A549 (cell line): ENCODE results near the gene SPSB4. TPM values are rescaled to one million over a fixed set of nuclear protein-coding genes. Genes with fewer than 3 reads are reported as not detected.

Experiments
- ATAC-seq, 2 experiments: fragments of 200-7000 bp in 1 of 2; fragments of >200 bp in 1 of 2; cut with Nextera tagmentation in 1 of 2; cut with Tn5 transposase in 1 of 2; 3 replicates each; pipeline versions ENCODE4 v1.8.0 to v1.9.1; 2018 to 2020; ENCODE audit warnings: mild to moderate bottlenecking in 1 of 2, moderate library complexity in 1 of 2
- CTCF ChIA-PET: fragments of 300-600 bp; sonication (Branson Sonifier 250); formaldehyde crosslinking; extraction: SDS; loops from one replicate; lab custom pipeline; 2021; ENCODE audit warnings: antibody characterized with exemption, inconsistent platforms; lab: Yijun Ruan, JAX
- POLR2A ChIA-PET: fragments of 350-600 bp; formaldehyde crosslinking; extraction: SDS; loops from one replicate; lab custom pipeline; 2021; ENCODE audit warnings: antibody characterized with exemption, inconsistent platforms; lab: Yijun Ruan, JAX
- DNase-seq, 2 experiments: peaks; one replicate each; pipeline versions ENCODE4 v3.0.0 to v3.0.0-alpha.2; 2011 to 2016; ENCODE audit warnings: low read depth in 1 of 2, low spot score in 1 of 2
- FAIRE-seq: peaks from 2 replicates; lab custom pipeline; 2011; peaks lifted over from hg19 to GRCh38; lab: Jason Lieb, UNC
- H3K27ac ChIP-seq, 2 experiments: fragments of >200 bp; sonication (Bioruptor Twin); formaldehyde crosslinking; 3 replicates each; pipeline ENCODE4 v1.5.1; 2016 to 2017
- H3K4me1 ChIP-seq: fragments of >200 bp; sonication (Bioruptor Twin); formaldehyde crosslinking; 3 replicates; pipeline ENCODE4 v1.6.1; 2016
- H3K4me2 ChIP-seq: fragments of >200 bp; sonication (Bioruptor Twin); formaldehyde crosslinking; 3 replicates; pipeline ENCODE4 v1.6.1; 2016
- H3K4me3 ChIP-seq: fragments of >200 bp; sonication (Bioruptor Twin); formaldehyde crosslinking; 3 replicates; pipeline ENCODE4 v1.5.1; 2016
- H3K9me3 ChIP-seq: fragments of >200 bp; sonication (Bioruptor Twin); formaldehyde crosslinking; 3 replicates; pipeline ENCODE4 v1.6.1; 2016
- CEBPB ChIP-seq, 2 experiments: fragments of >200 bp in 1 of 2; sonication (Bioruptor Twin) in 1 of 2; formaldehyde crosslinking in 1 of 2; IDR thresholded peaks; 2 replicates each; pipeline ENCODE4 v1.6.1; 2012 to 2016
- EHF ChIP-seq: fragments of 250-450 bp; sonication (Bioruptor Pico); IDR thresholded peaks from 2 replicates; pipeline ENCODE4 v1.5.0; 2020; ENCODE audit warnings: mild to moderate bottlenecking
- EHMT2 ChIP-seq: fragments of 200-600 bp; sonication (generic); IDR thresholded peaks from 2 replicates; pipeline ENCODE4 v1.6.1; 2016; ENCODE audit warnings: antibody characterized with exemption, low read depth, mild to moderate bottlenecking, moderate library complexity
- ESRRA ChIP-seq: fragments of 150-350 bp; IDR thresholded peaks from 2 replicates; pipeline ENCODE4 v1.6.1; 2014; ENCODE audit warnings: mild to moderate bottlenecking, low read length, borderline replicate concordance
- FOSB ChIP-seq: fragments of 250-450 bp; sonication (Bioruptor Pico); IDR thresholded peaks from 2 replicates; pipeline ENCODE4 v1.5.0; 2020; ENCODE audit warnings: mild to moderate bottlenecking, moderate library complexity
- HOXA7 ChIP-seq: fragments of 250-450 bp; sonication (Bioruptor Pico); IDR thresholded peaks from 2 replicates; pipeline ENCODE4 v1.5.0; 2020; ENCODE audit warnings: mild to moderate bottlenecking, moderate library complexity
- HOXB13 ChIP-seq: fragments of 250-450 bp; sonication (Bioruptor Pico); IDR thresholded peaks from 2 replicates; pipeline ENCODE4 v1.5.0; 2020; ENCODE audit warnings: low read depth, mild to moderate bottlenecking, moderate library complexity
- HOXB5 ChIP-seq: fragments of 250-450 bp; sonication (Bioruptor Pico); IDR thresholded peaks from 2 replicates; pipeline ENCODE4 v1.5.0; 2020; ENCODE audit warnings: mild to moderate bottlenecking, moderate library complexity
- JUN ChIP-seq, 2 experiments: fragments of >200 bp; sonication (Bioruptor Twin); formaldehyde crosslinking; IDR thresholded peaks; 2 replicates in 1 of 2; 3 replicates in 1 of 2; pipeline ENCODE4 v1.6.1; 2016 to 2017
- KDM1A ChIP-seq: fragments of 200-600 bp; sonication (generic); IDR thresholded peaks from 2 replicates; pipeline ENCODE4 v1.6.1; 2016; ENCODE audit warnings: low read depth, mild to moderate bottlenecking
- MAFK ChIP-seq: fragments of 450-650 bp; IDR thresholded peaks from 2 replicates; pipeline ENCODE4 v1.6.1; 2014; ENCODE audit not compliant: partially characterized antibody
- MYC ChIP-seq: IDR thresholded peaks from 2 replicates; pipeline ENCODE4 v1.6.1; 2012; ENCODE audit warnings: mild to moderate bottlenecking, inconsistent platforms, low read length, improper control_type of control experiment, borderline replicate concordance
- NPAS2 ChIP-seq: fragments of 250-450 bp; sonication (Bioruptor Pico); IDR thresholded peaks from 2 replicates; pipeline ENCODE4 v1.8.0; 2022; ENCODE audit warnings: mild to moderate bottlenecking, moderate library complexity, borderline replicate concordance
- PHF8 ChIP-seq: fragments of 200-600 bp; sonication (generic); IDR thresholded peaks from 2 replicates; pipeline ENCODE4 v1.6.1; 2016; ENCODE audit warnings: low read depth, mild to moderate bottlenecking, antibody characterized with exemption, moderate library complexity, borderline replicate concordance
- POLR2A ChIP-seq: IDR thresholded peaks from 2 replicates; pipeline ENCODE4 v1.6.1; 2012; ENCODE audit warnings: mild to moderate bottlenecking, low read length
- POLR2AphosphoS2 ChIP-seq: conservative IDR thresholded peaks from 2 replicates; pipeline ENCODE4 v1.6.1; 2012; ENCODE audit warnings: low read length, improper control_type of control experiment, inconsistent platforms
- RAD21 ChIP-seq, 2 experiments: fragments of >200 bp in 1 of 2; sonication (Bioruptor Twin) in 1 of 2; formaldehyde crosslinking in 1 of 2; IDR thresholded peaks in 1 of 2; conservative IDR thresholded peaks in 1 of 2; 2 replicates in 1 of 2; 3 replicates in 1 of 2; pipeline ENCODE4 v1.6.1; 2012 to 2018; ENCODE audit warnings: inconsistent platforms in 1 of 2
- RFX5 ChIP-seq: fragments of 450-650 bp; IDR thresholded peaks from 2 replicates; pipeline ENCODE4 v1.7.1; 2014; ENCODE audit warnings: antibody characterized with exemption, mild to moderate bottlenecking, moderate library complexity
- RNF2 ChIP-seq: fragments of 200-600 bp; sonication (generic); IDR thresholded peaks from 2 replicates; pipeline ENCODE4 v1.6.1; 2016; ENCODE audit warnings: low read depth, mild to moderate bottlenecking, antibody characterized with exemption, moderate library complexity, borderline replicate concordance
- SMC3 ChIP-seq: fragments of >200 bp; sonication (Bioruptor Twin); formaldehyde crosslinking; IDR thresholded peaks from 3 replicates; pipeline ENCODE4 v1.6.1; 2018; ENCODE audit warnings: inconsistent platforms
- SREBF2 ChIP-seq: fragments of 450-650 bp; IDR thresholded peaks from 2 replicates; pipeline ENCODE4 v1.6.1; 2014; ENCODE audit warnings: mild to moderate bottlenecking, moderate library complexity
- ZC3H11A ChIP-seq: fragments of 450-650 bp; IDR thresholded peaks from 2 replicates; pipeline ENCODE4 v1.6.1; 2014; ENCODE audit warnings: antibody characterized with exemption, mild to moderate bottlenecking
- ZFP36 ChIP-seq: fragments of 450-650 bp; IDR thresholded peaks from 2 replicates; pipeline ENCODE4 v1.6.1; 2014; ENCODE audit warnings: borderline replicate concordance; ENCODE audit not compliant: partially characterized antibody
- ZNF302 ChIP-seq: fragments of 250-450 bp; sonication (Bioruptor Pico); IDR thresholded peaks from 2 replicates; pipeline ENCODE4 v1.9.0; 2021; ENCODE audit warnings: inconsistent platforms, mild to moderate bottlenecking, moderate library complexity
- WGBS: methylation state at CpG from one replicate; pipeline ENCODE4 v1.1.6; 2017; ENCODE audit errors: missing lambda C conversion rate; 5-methylcytosine and 5-hydroxymethylcytosine counted together
- polyA plus RNA-seq, 4 experiments: library from polyadenylated mRNA; depleted of rRNA in 3 of 4; stranded (reverse); fragments of >200 nt; fragmentation: RNase III in 1 of 4; extraction: RNeasy Plus Mini Kit Qiagen cat#74134 plus additional on column Dnase treatment in 1 of 4; gene quantifications; 2 replicates in 3 of 4; 3 replicates in 1 of 4; pipeline ENCODE4 v1.2.3, GENCODE V29; 2011 to 2017
- TF ChIP-seq, protein P1 (sequence below): fragments of 200-600 bp; sonication (generic); IDR thresholded peaks from 2 replicates; pipeline ENCODE4 v1.6.1; 2016; ENCODE audit warnings: antibody characterized with exemption, mild to moderate bottlenecking, moderate library complexity
- TF ChIP-seq, protein P2 (sequence below): IDR thresholded peaks from 2 replicates; pipeline ENCODE4 v1.6.1; 2012
- TF ChIP-seq, protein P3 (sequence below): fragments of >200 bp; sonication (Bioruptor Twin); formaldehyde crosslinking; IDR thresholded peaks from 3 replicates; pipeline ENCODE4 v1.6.1; 2016
- TF ChIP-seq, protein P4 (sequence below): IDR thresholded peaks from 2 replicates; pipeline ENCODE4 v1.6.1; 2012

The SPSB4 gene
- polyA plus RNA-seq, 2 of the 4 experiments (the other 2 are of a cell fraction) = 0.03 to 0.04 TPM

DNA sequence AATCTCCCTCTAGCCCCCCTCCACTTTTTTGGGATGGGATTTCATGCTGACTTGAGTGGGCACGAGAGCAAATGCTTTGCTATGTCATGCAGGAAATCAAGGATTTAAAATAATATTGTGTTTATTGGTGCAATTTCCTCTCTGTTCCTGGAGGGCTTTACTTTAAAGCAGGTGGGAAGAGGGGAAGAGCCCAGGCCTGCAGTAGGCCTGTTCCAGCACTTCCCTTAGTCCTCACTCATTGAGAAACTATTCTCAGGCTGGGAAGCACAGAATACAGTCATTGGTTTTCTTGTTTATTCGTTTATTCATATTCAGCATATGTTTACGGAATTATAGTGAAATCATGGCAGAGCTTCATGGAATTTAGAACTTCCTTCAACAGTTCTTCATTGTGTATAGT lies 41.7 kb upstream of the SPSB4 start:
- no peak for ATAC-seq
- FAIRE-seq = no peak
- POLR2A ChIA-PET = no interaction called here

DNA sequence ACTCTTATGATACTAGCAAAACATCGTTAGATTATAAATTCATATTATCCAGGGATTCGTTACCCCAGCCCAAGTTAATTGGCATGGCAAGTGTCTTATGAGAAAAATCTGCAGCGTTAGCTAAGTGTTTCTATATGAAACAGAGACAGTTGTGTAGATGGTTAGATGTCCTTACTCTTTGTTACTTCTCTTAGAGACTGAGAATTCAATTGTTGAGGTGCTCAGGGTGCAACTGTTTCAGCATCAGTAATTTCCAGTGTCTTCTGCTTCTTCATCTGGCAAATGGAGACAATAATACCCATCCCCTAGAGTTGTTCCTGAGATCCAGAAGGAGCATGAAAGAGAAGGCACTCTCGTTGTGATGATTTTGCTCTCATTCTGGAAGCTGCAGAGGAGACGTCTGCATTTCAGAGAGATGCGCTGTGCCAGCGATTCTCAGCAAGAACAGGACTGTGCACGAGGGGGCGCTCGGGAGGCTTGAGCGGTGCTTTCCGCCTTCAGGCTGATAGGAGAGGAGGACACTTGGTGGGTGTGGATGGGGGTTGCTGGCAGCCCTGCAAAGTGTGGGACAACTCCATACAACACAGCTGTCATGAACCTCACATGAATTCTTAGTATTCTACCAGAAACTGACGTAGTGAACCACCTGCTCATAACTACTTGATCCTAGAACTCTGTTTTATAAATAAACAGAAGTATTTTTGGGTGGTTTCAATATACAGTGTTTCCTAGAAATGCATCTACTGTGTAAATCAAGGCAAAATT lies 39.7 kb upstream of the SPSB4 start:
- 0 out of 3 replicates have a peak, but pooled peaks cover 4% of the 10 kb centered on the region for H3K9me3 ChIP-seq
- CTCF ChIA-PET = interaction anchor here (0.6 to 2.9 kb wide), 11 partner anchors 9 to 1476 kb away, joined by 3 to 23 read pairs (median 3); no protein-coding TSS in a partner anchor
- no peak for FAIRE-seq
- 19% methylated on average over 13 of the region's 13 CpGs for WGBS
- H3K4me2 ChIP-seq = no peak overlapping the region
- ATAC-seq = peak; percentile 83 to 98
- no peaks in the 10 kb centered on the region for H3K4me1 ChIP-seq
- H3K4me3 ChIP-seq = no peak overlapping the region
- H3K27ac ChIP-seq = no peak overlapping the region
- POLR2A ChIA-PET = no interaction called here
- peak; percentile 18 to 56 for DNase-seq
- TF ChIP-seq EHF (no peak), ZNF302 (CRISPR knock-in tag) (no peak), SREBF2 (no peak), CEBPB (IDR thresholded peaks at IDR 0.05) (no peak), RFX5 (no peak), RNF2 (no peak), POLR2AphosphoS2 (no peak), HOXB5 (CRISPR knock-in tag) (no peak), MAFK (peak; percentile 41), EHMT2 (no peak), SMC3 (peak; percentile 42; the same call in 2 of the 3 replicates), FOSB (no peak), PHF8 (no peak), RAD21 (conservative IDR thresholded peaks at IDR 0.05 in 1 of 2, IDR thresholded peaks at IDR 0.05 in 1 of 2) (peak; percentile 41 to 63; a peak in 4 of 5 replicates), ESRRA (no peak), POLR2A (no peak), MYC (no peak), HOXB13 (CRISPR knock-in tag) (no peak)
- TF ChIP-seq, protein P1, sequence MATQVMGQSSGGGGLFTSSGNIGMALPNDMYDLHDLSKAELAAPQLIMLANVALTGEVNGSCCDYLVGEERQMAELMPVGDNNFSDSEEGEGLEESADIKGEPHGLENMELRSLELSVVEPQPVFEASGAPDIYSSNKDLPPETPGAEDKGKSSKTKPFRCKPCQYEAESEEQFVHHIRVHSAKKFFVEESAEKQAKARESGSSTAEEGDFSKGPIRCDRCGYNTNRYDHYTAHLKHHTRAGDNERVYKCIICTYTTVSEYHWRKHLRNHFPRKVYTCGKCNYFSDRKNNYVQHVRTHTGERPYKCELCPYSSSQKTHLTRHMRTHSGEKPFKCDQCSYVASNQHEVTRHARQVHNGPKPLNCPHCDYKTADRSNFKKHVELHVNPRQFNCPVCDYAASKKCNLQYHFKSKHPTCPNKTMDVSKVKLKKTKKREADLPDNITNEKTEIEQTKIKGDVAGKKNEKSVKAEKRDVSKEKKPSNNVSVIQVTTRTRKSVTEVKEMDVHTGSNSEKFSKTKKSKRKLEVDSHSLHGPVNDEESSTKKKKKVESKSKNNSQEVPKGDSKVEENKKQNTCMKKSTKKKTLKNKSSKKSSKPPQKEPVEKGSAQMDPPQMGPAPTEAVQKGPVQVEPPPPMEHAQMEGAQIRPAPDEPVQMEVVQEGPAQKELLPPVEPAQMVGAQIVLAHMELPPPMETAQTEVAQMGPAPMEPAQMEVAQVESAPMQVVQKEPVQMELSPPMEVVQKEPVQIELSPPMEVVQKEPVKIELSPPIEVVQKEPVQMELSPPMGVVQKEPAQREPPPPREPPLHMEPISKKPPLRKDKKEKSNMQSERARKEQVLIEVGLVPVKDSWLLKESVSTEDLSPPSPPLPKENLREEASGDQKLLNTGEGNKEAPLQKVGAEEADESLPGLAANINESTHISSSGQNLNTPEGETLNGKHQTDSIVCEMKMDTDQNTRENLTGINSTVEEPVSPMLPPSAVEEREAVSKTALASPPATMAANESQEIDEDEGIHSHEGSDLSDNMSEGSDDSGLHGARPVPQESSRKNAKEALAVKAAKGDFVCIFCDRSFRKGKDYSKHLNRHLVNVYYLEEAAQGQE = no peak
- TF ChIP-seq, protein P2, sequence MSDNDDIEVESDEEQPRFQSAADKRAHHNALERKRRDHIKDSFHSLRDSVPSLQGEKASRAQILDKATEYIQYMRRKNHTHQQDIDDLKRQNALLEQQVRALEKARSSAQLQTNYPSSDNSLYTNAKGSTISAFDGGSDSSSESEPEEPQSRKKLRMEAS = no peak

More for the DNA sequence above, 41.7 kb upstream of the SPSB4 start:
- TF ChIP-seq, protein P3, sequence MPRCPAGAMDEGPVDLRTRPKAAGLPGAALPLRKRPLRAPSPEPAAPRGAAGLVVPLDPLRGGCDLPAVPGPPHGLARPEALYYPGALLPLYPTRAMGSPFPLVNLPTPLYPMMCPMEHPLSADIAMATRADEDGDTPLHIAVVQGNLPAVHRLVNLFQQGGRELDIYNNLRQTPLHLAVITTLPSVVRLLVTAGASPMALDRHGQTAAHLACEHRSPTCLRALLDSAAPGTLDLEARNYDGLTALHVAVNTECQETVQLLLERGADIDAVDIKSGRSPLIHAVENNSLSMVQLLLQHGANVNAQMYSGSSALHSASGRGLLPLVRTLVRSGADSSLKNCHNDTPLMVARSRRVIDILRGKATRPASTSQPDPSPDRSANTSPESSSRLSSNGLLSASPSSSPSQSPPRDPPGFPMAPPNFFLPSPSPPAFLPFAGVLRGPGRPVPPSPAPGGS = no peak
- TF ChIP-seq RAD21 (conservative IDR thresholded peaks at IDR 0.05 in 1 of 2, IDR thresholded peaks at IDR 0.05 in 1 of 2) (no peak), FOSB (no peak), JUN (IDR thresholded peaks at IDR 0.05) (no peak), MYC (no peak), KDM1A (no peak), EHF (no peak), RNF2 (no peak), ZFP36 (no peak), HOXA7 (CRISPR knock-in tag) (no peak), NPAS2 (CRISPR knock-in tag) (no peak), ZC3H11A (no peak)
- TF ChIP-seq, protein P4, sequence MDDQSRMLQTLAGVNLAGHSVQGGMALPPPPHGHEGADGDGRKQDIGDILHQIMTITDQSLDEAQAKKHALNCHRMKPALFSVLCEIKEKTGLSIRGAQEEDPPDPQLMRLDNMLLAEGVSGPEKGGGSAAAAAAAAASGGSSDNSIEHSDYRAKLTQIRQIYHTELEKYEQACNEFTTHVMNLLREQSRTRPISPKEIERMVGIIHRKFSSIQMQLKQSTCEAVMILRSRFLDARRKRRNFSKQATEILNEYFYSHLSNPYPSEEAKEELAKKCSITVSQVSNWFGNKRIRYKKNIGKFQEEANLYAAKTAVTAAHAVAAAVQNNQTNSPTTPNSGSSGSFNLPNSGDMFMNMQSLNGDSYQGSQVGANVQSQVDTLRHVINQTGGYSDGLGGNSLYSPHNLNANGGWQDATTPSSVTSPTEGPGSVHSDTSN = no peak
- TF ChIP-seq, protein P2 = no peak
- WGBS = 32% methylated on average over 3 of the region's 3 CpGs
- H3K4me3 ChIP-seq = no peak overlapping the region
- 0 out of 3 replicates have a peak, but pooled peaks cover 4% of the 10 kb centered on the region for H3K9me3 ChIP-seq
- no peak overlapping the region for H3K27ac ChIP-seq
- no peak overlapping the region for H3K4me2 ChIP-seq
- CTCF ChIA-PET = interaction anchor here (0.8 to 2.9 kb wide), 3 partner anchors 11 to 258 kb away, joined by 3 to 23 read pairs (median 7); no protein-coding TSS in a partner anchor
- no peaks in the 10 kb centered on the region for H3K4me1 ChIP-seq
- no peak for DNase-seq
